HG02763 (cell line): ENCODE data around the gene DHCR7.

ENCODE experiments used
- ATAC-seq: cut with Tn5 transposase; IDR thresholded peaks from one replicate; pipeline ENCODE4 v1.9.1; 2021; ENCODE audit warnings: mild to moderate bottlenecking, moderate library complexity; ENCODE audit not compliant: unreplicated experiment

The DHCR7 gene

DNA sequence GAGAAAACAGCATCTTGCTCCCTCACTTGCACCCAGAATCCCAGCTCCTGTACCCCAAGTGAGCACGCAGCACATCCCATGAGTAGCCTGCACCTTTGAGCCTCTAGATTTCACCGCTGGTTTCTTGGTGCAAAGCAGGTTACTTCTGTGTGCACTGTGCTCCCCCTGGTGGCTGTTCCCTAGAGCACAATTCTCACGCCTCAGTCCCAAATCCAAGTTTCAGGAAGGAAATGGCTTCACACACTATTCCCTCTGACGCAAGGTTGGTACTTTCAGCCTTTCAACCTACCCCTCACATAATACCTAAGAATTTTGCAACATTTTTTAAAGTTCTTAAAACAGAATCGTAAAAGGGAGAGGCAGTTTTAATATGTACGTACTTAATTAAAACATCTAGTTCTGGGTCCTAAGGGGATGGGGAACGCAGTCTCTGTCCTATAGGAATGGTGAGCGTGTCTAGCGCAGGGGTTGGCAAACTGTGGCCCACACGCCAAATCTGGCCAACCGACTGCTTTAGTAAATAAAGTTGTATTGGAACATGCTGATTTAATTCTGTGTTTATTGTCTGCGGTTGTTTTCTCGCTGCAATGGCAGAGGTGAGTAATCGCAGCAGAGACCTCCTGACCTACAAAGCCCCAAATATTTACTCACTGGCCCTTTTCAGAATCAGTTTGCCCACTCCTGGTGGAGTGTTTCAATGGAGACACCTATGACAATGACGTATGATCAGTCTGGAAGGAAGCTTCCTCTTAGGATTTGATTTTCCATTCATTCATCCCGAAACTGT is 27.5 kb downstream of the DHCR7 start:
- no peak for ATAC-seq

DNA sequence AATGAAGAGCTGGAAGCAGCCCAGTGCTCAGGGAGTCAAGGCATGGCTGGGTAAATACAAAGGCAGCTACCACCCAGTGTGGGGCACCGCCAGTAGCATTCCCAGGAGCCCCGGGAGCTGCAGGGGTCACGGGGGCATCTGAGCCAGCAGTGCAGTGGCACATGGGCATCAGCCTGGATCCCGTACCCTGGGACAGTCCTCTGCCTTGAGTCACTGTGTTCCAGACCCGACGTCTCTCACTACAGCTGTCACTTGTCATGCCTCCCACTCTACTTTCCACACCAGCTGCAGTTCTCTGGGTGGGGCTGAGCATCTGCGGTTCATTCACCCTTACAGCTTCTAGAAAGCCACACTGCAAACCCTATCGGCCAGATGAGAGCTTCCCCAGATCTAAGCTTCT is 29.6 kb downstream of the DHCR7 start:
- ATAC-seq = peak; percentile 63

DNA sequence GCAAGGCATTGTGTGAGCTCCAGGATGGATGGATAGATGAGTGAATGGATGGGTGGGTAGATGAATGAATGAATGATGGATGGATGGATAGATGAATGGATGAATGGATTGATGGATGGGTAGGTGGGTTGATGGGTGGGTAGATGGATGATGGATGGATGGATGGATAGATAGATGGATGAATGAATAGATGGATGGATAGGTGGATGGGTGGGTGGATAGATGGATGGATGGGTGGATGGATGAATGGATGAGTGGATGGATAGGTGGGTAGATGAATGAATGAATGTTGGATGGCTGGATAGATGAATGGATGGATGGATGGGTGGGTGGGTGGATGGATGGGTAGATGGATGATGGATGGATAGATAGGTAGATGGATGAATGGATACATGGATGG is 33.5 kb downstream of the DHCR7 start:
- no peak for ATAC-seq

DNA sequence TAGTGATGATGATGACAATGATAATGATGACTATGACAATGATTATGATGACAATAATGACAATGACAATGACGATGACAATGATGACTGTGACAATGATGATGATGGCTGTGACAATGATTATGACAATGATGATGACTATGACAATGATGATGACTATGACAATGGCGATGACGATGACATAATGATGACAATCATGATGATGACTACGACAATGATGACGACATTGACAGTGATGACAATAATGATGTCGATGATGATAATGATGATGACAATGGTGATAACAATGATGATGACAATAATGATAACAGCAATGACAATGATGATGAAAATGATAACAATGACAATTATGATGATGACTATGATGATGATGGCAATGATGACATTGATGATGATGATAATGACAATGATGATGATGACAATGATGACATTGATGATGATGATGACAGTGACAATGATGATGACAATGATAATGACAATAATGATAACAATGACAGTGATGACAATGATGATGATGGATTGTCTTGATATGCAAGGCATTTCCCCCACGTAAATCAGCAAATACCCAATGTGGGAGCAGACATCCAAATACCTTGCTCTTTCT is 37.7 kb downstream of the DHCR7 start:
- ATAC-seq = no peak

DNA sequence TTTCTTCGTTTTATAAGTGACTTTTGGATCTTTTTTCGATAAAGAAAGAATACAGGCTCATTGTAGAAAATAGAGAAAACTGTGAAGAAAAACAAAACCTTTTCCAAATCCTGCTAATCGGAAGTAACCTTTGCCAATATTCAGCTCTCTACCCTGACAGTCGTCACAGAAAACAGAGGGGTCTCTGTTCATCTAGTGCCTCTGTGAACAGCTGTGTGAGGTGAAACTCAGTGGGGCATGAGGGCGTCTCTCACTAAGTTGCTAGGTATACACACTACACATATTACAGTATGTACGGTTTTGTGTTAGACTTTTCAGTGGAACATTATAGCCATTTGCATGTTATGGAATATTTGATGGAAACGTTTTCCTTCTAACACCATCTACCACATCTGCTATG is 39.4 kb downstream of the DHCR7 start:
- no peak for ATAC-seq

DNA sequence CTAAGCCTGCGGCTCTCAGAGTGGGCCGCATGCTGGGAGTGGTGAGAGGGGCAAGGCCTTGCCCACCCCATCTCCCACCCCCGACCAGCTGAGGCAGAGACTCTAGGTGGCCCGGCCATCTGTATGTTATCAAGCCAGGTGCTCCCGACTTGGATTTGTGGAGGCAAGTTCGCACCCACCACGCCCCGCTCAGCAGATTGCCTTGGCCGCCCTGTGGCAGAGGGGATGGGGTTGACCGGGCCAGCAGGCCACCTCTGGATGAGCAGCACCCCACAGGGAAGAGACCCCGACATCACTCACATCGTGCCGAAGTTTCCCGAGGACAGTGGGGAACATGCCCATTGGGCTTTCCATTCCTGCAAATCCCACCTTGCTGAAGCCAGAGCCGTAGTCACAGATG is 40.8 kb downstream of the DHCR7 start:
- ATAC-seq = no peak

DNA sequence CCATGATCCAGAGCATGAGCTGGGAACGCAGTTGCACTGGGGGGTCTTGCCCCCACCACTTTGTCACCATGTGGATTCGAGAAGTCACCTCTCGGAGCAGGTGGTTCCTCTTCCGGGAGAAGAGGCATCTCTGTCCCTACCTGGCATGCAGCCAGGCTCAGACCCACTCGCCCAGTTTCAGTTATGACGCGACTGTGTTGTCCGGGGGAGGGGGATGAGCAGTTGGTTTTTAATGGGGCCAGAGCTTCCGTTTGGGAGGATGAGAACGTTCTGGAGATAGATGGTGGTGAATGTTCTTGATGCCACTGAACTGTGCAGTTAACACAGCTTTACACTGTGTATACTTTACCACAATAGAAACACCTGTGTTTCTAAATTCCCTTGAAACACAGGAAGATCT is 41.5 kb downstream of the DHCR7 start:
- no peak for ATAC-seq

DNA sequence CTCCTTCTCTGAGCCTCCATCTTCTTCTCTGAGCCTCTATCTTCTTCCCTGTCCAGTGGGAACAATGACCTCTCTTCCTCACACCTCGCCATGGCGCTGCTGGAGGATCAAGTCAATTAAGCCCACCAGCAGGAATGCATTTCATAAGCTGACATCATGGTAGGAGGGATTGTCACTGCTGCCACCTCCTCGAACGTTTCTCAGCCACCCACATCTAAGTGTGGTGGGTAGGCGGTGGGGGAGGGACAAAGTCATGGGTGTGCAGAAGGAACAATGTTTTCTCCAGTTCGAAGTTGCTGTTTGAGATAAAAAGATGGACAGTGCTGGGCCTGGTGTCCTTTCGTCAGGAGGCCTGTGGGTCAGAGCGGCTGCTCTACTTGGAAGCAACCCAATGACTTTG is 44.0 kb downstream of the DHCR7 start:
- no peak for ATAC-seq

DNA sequence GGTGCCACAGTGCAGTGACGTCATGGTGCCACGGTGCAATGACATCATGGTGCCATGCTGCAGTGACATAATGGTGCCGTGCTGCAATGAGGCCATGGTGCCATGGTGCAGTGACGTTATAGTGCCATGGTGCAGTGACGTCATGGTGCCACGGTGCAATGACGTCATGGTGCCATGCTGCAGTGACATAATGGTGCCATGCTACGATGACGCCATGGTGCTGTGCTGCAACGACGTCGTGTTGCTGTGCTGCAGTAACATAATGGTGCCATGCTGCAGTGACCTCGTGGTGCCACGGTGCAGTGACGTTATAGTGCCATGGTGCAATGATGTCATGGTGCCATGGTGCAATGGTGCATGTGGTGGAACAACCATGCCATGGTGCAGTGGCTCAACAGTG is 45.3 kb downstream of the DHCR7 start:
- no peak for ATAC-seq

DNA sequence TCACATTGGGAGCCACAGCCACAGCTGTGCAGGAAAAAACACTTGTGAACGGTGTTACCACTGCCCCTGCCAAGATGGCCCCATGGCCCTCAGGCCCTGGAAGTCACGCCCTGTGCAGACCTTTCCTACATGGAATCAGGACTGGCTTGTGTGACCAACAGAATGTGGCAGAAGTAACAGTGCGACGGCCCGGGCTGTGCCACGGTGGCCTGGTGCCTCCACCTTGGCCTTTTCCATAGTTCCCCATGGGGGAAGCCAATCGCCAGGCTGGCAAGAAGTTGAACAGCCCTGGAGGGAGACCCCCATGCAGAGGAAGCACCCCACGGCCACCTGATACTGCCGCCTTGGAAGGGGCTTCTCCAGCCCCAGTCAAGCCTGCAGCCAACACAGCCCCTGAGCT is 48.0 kb downstream of the DHCR7 start:
- no peak for ATAC-seq

DNA sequence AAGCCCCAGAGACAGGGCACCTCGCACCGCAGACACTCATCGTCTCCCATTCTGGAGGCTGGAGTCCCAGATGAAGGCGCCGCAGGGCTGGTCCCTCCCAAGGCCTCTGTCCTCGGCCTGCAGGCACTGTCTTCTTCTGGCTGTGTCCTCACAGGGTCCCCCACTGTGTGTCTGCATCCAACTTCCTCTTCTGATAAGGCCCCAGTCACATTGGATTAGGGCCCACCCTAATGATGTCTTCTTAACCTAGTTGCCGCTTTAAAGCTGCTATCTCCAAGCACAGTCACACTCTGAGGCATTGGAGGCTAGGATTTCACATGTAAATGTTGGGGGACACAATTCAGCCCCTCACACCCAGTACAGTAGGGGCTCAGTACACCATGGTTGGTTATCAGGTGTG is 48.9 kb downstream of the DHCR7 start:
- ATAC-seq = no peak

DNA sequence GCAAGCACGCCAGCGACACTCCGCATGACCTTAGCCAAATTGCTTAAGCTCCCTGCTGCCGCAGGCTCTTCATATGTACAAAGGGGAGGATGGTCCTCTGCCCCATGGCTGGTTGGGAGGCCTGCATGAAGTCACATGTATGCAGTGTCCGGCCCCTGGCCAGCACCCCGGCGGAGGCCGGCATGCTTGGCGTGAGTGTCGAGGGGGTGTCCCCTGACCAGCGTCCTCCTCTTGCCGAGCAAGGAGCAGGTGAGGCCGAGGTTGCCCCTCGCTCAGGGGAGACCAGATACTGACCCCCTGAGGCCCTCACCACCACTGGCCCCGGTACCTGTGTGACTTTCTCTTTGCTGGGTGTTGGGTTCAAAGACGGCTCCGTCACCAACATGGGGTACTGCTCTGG is 50.2 kb downstream of the DHCR7 start:
- no peak for ATAC-seq

DNA sequence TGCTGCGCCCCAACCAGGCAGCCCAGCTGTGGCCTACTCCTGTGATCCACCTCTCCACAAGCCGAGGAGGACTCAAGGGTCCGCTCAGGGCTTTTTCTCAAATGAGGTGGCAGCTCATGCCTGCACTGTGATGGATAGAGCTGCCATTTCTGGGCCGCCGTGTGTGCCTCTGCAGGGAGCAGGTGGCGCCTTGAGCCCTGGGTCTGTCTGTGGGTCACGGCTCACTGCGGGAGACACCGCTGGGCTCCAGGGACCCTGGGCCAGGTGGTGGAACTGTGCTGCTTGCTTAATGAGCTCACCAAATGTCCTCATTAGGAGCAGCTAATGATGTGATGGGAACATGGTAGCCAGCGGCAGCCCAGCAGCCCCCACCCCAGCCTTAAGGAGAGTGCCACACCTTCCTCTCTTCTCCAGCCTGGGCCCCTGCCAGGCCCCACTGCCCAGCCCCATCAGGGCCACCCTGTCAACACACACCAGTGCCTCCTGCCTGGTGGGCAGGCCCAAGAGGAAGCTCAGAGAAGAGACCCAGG is 50.8 kb downstream of the DHCR7 start:
- no peak for ATAC-seq

DNA sequence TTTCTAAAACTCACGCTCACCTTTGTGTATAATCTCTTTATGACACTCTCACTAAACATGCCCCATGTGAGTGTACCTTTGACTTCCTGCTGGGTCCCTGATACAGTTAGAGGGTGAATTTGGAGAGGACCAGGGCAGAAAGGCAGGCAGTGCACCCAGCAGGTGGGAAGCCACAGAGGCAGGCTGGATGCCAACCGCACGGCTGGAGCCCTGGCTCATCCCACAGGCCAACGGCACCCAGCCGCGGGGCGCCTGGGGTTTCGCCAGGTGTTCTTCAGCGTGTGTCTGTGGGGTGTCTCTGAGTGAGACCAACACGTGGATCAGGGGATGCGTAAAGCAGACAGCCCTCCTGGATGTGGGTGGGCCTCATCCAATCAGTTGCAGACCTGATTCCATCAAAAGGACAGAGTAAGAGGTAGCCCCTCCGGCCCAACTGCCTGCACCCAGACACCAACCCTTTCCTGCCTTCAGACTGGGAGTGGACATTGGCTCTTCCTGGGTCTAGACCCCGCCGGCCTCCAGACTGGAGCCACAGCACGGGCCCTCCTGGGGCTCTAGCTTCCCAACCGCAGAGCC is 51.6 kb downstream of the DHCR7 start:
- ATAC-seq = no peak

DNA sequence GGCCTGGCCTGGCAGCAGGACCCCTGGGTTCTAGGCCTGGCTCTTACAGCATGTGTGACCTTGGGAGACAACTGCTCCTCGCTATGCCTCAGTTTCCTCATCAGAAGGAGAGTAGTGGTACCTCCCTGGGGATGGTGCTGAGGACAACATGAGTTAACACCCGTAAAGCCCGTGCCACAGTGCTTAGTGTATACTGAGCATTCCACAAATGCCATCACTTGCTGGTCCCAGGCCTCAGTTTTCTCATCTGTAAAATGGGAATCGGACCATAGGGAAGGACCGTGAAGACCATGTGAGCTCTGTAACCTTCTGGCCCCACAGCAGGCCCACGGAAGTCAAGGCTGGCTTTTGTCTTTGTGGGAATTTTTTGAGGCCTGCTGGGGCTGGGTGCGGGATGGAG is 52.4 kb downstream of the DHCR7 start:
- no peak for ATAC-seq

DNA sequence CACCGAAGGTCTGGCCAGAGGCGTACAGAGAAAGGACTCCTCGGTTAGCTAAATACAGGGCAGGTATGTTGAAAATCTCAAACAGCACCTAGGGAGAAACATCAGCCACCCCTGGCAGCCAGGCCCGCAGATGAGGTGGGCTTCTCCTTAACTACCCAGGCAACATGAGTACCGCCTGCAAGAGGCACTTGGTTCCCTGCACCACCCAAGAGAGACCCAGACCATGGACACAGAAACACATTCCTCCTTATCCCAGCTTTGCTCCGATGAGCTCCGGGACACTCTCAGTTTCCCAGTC is 53.0 kb downstream of the DHCR7 start:
- ATAC-seq = no peak

DNA sequence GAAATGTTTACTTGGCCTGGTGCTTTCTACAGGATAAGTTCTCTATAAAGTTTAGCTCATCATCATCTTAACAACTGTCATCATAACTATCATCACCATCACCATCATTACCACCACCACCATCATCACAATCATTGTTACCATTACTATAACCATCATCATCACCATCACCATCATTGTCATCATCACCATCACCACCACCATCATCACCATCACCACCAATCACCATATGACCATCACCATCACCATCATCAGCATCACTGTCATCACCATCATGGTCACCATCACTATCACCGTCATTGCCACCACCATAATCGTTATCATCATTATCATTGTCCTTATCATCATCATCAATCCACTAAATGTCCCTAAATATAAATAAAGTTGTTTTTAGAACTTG is 54.9 kb downstream of the DHCR7 start:
- no peak for ATAC-seq

DNA sequence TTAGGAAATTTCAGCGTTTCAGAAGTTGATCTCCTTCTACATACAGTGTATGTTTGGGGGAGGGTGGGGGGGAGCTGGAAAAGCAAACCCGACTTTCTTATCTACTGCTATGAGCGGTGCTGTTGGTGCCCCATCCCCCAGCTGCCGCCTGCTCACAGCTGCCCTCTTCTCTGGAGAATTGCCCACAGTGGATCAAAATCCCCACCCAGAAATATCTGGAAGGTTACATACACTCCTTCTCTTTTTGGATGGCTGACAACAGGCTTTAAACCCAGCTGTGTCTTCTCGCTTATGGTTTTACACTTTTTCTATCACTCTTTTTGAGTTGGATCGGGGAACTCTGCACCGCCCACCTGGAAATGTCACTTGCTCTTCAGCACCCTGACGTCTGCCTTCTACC is 56.4 kb downstream of the DHCR7 start:
- no peak for ATAC-seq

DNA sequence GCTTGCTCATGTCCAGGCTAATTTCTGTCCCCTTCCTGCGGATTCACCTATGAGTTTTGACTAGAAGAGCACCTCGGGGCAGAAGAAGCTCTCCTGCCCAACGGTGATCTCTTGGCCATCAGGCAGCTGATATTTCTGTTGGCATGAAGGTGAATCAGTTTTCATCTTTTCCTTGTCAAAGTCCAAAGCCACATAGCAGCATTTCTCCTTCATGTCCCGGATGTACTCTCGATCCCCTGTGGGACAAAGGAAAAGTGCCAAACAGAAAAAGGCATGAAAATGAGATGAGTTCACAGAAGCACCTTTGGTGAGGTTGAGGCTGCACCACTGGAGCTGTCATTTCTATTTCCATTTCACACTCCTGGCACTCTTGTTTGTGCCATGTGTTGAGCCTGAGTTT is 56.8 kb downstream of the DHCR7 start:
- no peak for ATAC-seq

DNA sequence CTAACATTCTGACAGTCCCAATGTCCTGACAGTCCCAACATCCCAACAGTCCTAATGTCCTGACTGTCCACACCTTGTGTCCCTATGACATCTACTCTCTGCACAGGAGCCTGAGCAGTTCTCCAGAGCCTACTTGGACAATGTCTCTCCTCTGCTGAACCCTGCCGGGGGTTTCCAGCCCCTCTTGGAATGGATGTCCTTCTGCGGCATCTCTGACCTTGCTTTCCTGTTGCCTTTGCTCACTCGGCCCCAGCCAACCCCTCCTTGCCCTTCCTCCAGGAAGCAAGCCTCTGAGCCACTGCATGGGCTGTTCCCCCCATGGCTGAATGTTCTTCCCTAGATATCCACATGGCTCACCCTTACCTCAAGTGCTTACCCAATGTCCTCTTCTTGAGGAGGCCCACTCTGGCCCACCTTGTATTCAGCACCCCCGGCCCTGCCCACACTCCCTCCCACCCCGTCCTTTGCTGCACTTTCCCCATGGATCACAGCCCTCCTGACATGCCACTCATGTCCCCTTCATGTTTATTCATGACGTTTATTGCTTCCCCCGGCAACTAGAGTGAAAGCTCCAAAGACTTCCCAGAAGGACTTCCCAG is 59.5 kb downstream of the DHCR7 start:
- ATAC-seq = no peak

DNA sequence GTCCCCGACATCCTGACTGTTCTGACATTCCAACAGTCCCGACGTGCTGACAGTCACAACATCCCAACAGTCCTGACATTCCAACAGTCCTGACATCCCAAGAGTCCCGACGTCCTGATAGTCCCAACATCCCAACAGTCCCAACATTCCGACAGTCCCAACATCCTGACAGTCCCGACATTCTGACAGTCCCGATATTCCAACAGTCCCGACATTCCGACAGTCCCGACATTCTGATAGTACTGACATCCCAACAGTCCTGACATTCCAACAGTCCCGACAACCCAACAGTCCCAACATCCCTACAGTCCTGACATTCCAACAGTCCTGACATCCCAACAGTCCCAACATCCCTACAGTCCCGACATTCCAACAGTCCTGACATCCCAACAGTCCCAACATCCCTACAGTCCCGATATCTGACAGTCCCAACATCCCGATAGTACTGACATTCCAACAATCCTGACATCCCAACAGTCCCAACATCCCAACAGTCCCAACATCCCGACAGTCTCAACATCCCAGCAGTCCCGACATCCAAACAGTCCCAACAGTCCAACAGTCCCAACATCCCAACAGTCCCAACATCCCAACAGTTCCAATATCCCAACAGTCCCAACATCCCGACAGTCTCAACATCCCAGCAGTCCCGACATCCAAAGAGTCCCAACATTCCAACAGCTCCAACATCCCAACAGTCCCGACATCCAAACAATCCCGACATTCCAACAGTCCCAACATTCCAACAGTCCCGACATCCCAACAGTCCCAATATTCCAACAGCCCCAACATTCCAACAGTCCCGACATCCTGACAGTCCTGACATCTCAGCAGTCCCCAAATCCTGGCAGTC is 60.2 kb downstream of the DHCR7 start:
- ATAC-seq = no peak
